HEK293 (cell line): ENCODE data around the gene MACC1.

Experiments
- GLI4 ChIP-seq: fragments of 450-650 bp; formaldehyde crosslinking; IDR thresholded peaks from 2 replicates; pipeline ENCODE4 v1.5.1; 2016; ENCODE audit warnings: missing biosample characterization, missing genetic modification characterization
- YY1 ChIP-seq: fragments of 450-650 bp; formaldehyde crosslinking; IDR thresholded peaks from 2 replicates; pipeline ENCODE4 v1.5.1; 2018; ENCODE audit warnings: missing biosample characterization, missing genetic modification characterization
- ZNF175 ChIP-seq: fragments of 450-650 bp; formaldehyde crosslinking; IDR thresholded peaks from 2 replicates; pipeline ENCODE4 v1.5.1; 2016; ENCODE audit warnings: missing biosample characterization, missing genetic modification characterization
- TF ChIP-seq, protein P1 (sequence below): fragments of 450-650 bp; formaldehyde crosslinking; IDR thresholded peaks from 2 replicates; pipeline ENCODE4 v1.5.1; 2016; ENCODE audit warnings: missing biosample characterization, missing genetic modification characterization

GRCh38 chr7:20129920-20130319 is 87.3 kb downstream of the MACC1 start:
- TF ChIP-seq YY1 (tag by site-specific recombination) (no peak), GLI4 (tag by site-specific recombination) (no peak), ZNF175 (tag by site-specific recombination) (no peak)
- TF ChIP-seq, protein P1, sequence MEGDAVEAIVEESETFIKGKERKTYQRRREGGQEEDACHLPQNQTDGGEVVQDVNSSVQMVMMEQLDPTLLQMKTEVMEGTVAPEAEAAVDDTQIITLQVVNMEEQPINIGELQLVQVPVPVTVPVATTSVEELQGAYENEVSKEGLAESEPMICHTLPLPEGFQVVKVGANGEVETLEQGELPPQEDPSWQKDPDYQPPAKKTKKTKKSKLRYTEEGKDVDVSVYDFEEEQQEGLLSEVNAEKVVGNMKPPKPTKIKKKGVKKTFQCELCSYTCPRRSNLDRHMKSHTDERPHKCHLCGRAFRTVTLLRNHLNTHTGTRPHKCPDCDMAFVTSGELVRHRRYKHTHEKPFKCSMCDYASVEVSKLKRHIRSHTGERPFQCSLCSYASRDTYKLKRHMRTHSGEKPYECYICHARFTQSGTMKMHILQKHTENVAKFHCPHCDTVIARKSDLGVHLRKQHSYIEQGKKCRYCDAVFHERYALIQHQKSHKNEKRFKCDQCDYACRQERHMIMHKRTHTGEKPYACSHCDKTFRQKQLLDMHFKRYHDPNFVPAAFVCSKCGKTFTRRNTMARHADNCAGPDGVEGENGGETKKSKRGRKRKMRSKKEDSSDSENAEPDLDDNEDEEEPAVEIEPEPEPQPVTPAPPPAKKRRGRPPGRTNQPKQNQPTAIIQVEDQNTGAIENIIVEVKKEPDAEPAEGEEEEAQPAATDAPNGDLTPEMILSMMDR (tag by site-specific recombination), result no peak
